NCI-H226 (cell line): ENCODE measurements around the gene QSOX2.
A peak's percentile ranks its signal among the peaks of the same experiment; 100 is the strongest.
"Not testable (repeated sequence)": the region's sequence is repeated elsewhere in the genome, so short reads cannot be mapped to it uniquely, and the experiment has no call there.

Source experiments
- DNase-seq: peaks from one replicate; pipeline ENCODE4 v3.0.0-alpha.2; 2015

QSOX2 gene

DNA sequence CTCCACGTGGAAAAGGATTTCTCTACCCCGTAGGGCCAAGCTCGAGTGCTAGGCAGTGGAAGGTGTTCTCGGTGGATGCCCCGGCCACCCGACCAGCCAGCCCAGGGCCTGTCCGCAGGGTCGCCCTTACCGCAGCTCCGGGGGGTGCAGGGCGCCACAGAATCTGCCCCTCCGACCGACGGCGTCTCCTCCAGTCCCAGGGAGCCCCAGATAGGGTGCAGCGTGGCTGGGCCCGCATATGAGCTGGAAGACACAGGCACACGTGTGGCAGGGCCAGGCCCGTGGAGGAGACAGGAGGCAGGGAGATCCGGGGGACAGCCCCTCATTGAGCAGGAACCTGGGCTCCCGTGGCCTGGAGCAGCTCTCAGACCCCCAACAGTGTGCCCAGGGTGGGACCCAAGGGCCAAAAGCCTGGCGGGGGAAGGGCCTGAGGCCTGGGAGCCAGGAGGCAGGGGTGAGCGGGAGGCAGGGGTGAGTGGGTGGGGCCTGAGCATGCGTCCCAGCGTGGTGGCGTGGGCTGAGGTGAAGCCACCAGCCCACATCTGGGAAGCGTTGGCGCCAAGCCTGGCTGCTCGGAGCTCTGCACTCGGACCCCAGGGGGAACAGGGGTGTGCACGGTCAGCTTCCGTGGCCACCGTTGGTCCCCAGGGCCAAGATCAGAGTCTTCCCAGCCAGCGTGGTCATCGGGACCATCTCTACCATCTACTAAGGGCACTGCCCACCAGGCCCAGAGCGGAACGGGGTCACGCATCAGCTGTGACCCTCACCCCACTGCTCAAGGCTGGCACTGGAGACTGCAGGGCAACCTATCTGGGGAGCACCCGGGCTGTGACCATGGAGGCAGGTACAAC is 36.0 kb upstream of the QSOX2 start:
- no peak for DNase-seq

DNA sequence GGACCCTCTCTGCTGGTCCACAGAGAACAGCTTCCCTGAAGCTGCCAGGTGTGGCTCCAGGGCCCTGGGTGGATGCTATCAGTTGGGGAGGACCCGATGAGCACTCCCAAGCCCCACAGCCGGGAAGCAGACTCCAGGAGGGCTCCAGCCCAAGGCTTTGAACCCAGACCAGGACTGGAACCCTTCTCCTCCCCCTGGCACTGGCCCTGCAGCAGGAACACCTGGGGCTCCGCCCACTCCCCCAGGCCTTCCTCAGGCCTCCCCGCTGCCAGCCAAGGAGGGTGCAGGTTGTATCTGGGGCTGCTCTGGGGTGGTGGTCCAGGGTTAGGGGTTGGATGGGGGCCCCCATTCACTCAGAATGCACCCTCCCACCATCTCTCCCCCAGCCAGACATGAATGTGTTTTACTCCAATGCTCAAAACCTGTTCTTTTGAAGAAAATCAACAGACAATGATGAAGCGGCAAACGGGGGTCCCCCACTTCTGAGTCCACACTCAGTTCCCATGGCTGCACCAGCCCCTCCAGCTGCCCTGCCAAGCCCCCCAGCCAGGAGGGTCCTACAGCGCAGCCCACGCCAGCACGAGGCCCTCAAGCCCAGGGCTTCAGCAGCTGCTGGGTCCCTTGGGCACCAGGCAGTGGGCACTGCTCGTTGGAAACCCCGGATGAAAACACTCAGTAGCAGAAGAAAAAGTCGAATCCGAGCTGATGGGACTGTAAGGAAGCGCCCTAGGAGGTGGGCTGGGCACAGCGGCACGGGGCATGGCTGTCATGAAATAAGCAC is 35.1 kb upstream of the QSOX2 start:
- DNase-seq = no peak

DNA sequence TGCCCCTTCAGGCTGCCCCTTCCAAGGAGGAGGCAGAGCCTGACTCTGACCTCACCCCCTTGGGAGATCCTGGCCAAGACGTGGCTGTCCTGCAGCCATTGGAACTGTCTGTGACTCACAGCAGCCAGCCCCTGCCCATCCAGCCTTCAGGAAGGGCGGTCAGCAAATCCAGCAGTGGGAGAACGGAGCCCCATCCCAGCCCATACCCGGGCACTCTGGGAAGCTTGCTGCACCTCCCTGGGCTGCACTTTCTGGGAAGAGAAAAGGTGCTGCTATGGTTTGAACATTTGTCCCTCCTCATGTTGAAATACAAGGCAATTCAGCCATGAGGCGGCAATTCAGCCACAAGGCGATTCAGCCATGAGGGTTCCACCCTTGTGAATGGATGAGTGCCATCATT is 33.9 kb upstream of the QSOX2 start:
- DNase-seq = no peak

DNA sequence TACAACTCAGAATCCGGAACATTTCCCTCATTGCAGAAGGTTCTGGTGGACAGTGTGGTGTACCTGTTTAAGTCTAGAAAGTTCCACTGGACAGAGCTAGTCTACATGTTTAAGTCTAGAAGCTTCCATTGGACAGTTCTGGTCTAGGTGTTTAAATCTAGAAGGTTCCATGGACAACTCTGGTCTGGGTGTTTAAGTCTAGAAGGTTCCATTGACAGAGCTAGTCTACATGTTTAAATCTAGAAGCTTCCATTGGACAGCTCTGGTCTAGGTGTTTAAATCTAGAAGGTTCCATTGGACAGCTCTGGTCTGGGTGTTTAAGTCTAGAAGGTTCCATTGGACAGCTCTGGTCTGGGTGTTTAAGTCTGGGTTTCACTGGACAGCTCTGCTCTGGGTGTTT is 33.3 kb upstream of the QSOX2 start:
- no peak for DNase-seq

DNA sequence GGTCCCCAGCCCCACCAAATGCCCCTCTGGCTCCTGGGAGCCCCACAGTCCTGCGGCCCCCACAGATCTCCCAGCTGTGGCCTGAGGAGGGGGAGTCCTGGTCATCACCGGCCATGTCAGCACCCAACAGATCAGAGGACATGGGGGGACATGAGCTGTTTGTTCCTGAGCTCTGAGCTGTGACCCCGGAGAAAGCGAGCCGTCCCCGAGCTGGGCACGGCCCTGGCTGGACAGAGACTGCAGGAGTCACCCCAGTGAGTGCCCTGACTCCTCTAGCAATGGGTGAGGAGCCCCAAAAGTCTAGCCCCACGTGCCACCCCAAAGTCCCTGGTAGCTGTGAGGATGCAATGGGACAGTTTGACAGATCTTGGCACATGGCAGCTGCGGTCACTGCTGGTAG is 32.6 kb upstream of the QSOX2 start:
- DNase-seq = no peak

DNA sequence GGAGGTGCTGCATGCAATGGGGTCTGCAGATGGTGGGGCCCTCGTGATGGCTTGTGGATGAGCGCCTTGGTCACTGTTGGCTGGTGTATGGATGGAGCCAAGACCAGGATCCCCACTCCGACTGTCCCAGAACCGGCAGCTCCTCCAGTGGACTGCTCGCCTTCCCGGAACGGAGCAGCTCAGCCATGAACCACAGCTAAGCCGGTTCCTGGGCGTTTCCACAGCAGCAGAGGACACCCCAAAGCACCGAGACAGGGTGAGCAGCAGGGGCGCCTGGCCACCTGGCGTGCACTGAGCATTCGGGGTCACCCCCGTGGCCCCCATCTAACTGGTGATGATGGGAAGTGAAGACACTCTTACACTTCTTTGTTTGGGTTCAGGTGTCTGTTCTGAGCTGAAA is 32.1 kb upstream of the QSOX2 start:
- DNase-seq = no peak

DNA sequence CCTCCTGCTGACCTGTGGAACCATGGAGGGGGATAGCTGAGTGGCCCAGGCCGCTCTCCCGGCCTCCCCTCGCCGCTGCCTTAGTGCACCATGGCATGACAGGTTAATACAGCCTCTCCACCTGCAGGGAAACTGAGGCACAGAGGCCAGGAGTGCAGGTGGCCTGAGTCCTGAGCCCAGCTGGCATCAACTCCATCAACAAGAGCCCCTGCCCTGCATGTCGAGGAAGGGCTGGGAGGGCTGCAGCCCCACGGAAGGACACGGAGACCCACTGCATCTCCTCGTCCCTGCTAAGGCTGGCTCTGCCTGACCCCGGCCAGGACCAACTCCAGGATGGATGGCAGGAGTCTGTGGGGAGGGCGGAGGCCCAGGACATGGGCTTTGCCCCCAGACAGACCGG is 31.1 kb upstream of the QSOX2 start:
- DNase-seq = no peak

DNA sequence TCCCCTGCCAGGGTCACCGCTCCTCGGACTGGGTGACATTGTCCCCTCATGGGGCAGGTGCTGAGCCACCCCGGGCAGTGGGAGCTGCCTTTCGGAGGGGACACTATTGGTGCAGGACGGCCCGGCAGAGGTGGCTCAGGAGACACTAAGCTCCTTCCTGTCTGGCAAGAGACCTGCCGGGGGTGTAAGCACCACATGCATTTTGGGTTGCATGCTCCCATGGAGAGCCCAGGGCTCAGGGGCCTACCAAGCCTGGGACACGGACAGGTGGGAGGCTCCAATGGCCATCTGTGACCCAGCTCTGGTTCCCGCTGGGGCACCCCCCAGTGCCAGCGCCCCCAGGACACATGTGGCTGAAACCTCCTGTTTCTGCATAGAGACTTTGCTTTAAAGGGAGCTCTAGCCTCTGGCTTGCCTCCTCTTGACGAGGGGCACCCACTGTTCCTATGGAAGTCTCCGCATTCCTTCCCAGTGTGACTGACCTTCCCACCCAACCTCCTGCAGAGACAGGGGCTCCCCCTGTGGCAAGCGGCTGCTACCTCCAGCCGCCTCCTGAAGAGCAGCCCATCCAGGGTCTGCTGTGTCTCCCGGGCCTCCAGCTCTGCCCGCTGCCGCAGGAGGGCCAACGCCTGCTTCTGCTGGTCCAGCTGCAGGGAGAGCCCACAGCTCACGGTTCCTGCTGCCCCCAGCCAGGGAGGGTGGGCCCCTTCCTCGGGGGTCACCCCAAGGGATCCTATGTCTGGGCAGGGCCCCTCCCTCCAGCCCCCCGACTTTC is 30.2 kb upstream of the QSOX2 start:
- DNase-seq = no peak

DNA sequence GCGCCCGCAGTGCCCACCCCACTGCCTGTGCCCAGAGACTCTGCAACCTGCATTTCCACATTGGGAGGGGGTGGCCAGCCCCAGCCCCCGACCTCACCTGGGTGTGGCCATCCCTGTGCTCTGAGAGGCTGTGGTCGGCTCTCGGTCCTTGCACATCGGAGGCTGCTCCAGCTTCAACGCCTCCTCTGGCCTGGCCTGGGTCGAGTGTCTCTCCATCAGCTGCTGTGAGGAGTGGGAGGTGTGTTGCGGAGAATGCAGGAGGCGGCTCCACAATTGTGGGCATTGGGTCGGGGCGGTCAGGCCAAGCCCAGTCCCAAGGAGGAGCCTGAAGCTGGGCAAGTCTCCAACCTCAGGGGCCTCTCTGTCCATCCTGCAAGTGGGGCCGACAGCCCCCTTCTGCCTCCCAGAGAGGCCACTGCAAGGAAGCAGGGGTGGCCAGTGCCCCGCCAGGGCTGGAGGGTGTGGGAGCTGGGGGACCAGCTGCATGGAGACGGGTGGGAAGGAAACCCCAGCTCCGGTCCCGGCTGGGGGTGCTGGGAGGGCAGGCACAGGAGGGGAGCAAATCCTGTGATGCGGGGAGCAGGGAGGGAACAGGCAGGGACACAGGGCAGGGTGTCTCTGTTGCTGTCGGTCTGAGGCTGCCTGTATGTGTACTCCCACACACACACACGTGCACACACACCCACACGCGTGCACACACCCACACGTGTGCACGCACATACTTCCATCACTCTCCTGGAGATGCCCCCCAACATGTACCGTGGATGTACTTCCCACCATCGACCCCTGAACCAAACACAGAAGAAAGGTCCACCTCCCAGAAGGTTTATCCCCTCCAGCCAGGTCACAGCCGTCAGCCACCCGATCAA is 29.4 kb upstream of the QSOX2 start:
- DNase-seq = no peak

DNA sequence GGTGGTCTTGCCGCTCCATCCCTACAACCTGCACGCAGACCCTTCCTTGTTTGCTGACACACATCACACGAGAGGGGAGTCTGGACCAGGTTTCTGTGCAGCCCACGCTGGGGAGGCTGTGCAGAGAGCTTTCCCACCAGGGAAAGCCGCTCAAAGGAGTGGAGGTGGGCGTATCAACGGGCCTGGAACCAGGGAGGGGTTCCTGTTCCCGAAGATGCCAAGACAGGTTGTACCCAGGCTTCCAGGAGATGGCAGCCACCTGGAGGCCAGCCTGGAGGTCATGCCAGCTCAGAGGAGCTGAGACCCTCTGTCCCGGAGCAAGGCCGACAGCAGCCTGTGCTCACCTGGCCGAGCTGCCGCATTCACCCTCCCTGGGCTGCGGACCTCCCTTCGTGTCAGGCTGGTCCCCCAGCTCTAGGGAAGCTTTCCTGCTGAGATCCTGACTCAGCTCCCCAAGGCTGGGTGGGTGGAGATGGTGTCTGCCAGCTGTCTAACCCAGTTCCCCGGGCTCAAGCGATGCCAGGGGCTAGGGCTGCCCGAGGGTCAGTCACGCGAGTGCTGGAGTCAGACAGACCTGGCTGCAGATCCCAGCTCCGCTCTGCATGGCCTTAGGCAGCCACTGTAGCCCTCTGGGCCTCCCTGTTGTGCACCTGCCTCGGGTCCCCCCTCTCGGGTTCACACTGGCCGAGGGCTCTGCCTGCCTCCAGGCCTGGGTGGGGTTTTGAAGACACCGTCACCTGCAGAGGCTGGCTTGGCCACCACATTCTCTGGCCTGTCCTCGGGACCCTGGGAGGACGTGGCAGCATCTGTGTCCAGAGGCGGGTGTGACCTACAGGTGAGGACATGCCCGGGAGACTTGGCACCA is 28.5 kb upstream of the QSOX2 start:
- no peak for DNase-seq

DNA sequence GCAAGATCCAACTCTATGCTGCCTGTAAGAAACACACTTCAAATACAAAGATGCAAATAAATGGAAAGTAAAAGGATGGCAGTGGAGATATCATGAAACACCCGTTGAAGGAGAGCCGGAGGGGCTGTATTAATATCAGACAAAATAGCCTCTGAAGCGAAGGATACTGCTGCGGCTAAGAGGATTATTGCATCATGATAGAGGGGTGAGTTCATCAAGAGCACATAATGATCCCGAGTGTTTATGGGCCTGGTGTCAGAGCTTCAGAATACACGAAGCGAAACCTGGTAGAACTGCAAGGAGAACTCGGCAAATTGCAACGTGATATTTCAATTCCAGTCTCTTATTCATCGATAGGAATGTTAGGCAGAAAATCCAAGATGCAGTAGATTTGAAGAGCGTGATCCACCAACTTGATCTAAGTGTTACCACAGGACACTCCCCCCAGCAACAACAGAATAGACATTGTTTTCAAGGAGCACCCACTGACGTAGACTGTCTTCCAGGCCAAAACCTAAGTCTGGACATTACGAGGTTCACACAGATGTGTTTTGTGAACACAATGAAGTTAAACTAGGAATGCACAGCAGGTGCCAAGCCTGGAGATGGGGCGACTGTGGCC is 27.7 kb upstream of the QSOX2 start:
- DNase-seq = no peak

DNA sequence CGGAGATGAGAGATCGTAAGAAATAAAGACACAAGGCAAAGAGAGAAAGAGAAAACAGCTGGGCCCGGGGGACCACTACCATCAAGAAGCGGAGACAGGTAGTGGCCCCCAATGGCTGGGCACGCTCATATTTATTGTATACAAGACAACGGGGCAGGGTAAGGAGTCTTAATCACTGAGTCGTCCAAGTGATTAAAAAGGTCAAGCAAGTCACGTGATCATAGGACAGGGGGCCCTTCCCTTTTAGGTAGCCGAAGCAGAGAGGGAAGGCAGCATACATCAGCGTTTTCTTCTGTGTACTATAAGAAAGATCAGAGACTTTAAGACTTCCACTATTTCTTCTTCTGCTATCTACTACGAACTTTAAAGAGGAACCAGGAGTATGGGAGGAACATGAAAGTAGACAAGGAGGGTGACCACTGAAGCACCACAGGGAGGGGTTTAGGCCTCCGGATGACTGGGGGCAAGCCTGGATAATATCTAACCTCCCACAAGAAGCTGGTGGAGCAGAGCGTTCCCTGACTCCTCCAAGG is 24.6 kb upstream of the QSOX2 start:
- DNase-seq = no peak

DNA sequence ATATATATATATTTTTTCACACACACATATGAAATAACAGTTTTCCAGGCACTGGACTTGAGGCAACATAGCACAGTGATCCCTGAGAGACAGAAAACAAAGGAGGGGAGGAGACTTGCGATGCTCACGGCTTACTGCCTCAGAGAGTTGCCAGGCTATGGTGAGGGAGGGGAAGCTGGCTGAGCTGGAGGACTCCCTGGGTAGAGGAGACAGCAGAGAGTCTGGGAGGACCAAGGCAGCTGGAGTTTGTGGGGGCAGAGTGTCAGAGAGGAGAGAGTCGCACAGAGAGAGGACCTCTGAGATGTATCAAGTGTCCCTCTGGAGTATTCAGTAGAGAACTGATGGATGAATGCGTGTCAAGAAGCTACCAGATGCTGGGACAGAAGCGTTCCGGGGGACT is 23.1 kb upstream of the QSOX2 start:
- no peak for DNase-seq

DNA sequence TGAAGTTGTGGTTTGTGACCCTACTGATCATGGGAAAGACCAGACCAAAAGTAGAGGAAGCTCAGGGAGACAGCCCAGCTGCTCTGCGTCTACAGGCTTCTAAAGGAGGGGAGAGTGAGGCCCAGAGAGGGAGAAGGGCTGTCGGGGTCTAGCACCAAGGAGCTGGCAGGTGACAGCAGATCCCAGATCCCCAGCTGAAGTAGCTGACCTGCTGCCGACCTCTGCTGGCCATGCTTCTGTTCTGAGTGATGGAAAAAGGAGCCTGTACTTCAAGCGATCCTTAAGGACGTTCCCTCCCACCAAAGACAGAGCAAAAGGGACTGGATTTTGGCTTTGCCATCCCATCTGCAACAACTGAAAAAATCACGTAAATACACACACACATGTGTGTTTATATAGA is 22.7 kb upstream of the QSOX2 start:
- DNase-seq = no peak

DNA sequence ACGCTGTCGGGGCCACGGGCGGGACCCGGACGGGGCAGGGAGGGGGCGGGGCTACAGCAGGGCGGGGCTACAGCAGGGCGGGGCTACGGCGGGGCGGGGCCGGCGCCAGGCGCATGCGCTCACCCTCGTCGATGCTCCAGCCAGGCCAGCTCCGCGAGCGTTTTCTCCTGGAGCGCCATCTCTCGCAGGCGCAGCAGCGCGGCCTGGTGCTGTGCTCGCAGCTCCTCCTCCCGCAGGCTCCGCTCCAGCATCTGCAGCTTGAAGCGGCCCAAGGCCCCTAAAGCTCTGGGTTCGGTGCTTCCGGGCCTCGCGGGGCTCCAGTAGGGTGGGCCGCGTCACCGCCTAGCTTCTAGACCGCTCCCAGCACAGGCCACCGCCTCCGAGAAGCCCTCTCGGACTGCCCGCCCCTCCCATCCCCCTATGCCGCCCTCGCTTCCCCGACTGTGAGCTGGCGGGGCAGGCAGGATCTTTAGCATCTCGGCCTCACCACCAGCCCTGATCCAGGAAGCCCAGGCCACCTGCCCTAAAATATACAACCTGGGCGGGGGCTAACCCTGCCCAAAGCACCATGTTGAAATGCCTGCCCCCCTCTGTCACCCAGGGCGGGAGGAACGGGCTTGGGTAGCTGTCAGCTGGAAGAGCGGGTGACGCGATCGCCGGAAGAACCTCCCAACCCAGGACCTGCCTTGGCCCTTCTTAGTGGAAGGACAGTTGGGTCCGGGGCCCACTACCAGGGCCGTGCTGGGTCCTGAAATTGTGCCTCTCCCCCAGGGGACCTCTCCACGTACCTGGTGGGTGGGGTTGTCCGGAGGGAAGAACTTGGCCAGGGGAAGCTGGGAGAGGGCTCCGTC is 21.9 kb upstream of the QSOX2 start:
- peak; percentile 72 for DNase-seq

DNA sequence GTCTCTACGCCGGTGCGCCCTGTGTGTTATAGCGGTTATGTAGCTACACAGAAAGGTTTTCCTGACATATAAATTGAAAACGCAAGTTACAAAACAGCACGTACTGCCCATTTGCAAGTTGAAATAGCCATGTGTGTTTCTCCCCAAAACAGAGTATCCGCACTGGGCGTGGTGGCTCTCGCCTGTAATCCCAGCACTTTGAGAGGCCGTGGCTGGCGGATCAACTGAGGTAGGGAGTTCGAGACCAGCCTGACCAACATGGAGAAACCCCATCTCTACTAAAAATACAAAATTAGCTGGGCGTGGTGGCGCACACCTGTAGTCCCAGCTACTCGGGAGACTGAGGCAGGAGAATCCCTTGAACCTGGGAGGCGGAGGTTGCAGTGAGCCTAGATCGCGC is 21.0 kb upstream of the QSOX2 start:
- not testable (repeated sequence) for DNase-seq

DNA sequence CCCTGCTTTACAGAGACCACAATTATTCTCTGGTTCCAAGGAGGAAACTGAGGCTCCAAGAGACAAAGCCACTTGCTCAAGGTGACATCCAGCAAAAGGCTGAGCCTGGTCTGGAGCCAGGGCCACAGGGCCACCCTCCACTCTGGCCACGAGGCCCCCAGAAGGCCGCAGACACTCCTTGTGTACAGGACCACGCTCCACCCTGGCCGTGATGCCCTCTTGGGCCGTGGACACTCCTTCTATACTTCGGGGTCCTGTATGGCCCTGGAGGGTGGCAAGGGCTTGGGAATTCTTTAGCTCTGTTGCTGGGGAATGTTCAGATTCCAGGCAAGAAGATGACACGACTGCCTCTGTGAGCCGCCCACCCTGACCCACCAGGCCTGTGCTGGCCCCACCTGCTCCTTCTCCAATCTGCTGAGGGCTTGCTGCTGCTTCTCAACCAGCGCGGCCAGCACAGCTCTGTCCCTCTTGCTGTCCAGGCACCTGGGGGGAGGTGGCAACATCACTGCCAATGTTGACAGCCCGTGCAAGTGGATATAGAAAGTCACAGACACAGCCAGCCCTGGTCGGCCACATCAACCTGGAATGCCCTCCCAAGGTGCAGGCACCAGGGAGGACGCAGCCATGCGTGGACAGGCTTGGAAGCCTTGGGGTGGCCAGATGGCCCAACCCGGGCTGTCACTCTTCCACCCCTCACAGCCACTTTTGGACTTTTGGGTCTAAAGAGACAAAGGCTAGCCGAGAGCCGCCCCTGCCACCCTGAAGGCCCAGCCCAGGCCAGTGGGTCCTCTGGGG is 20.1 kb upstream of the QSOX2 start:
- no peak for DNase-seq

DNA sequence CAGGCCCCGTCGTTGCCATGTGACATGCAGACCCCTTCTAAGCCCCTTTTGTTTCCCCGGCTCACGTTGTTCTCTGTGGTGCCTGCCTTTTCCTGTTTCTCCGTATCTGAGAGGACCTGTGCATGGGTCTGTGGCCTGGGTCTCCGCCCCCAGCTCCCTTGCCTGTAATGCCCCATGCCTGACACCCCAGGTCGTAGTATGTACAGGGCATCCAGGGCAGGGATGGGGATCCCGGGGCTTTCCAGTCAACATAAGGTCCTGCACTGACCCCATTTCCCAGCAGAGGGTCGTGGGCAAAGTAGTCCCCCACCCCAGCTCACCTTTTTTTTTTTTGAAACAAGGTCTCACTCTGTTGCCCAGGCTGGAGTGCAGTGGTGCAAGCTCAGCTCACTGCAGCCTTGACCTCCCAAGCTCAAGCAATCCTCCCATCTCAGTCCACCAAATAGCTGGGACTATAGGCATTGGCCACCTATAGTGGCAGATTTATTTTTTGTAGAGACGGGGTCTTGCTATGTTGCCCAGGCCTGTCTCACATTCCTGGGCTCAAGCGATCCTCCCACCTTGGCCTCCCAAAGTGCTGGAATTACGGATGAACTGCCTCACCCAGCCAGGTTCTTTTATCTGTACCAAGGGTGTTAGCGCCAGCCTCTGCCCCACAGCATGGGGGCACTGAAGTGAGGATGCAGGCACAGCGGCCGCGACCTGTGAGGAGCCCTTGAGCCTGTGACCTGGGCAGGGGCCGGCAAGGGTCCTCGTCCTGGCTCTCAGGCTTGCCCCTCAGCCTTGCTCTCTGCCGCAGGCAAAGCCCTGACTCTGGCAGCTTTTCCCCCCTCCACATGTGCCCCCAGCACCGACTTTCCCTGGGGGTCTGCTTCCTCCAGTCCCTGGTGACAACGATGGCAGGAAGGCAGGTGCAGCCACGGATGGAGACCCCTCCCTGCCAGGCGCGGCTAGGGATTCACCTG is 19.1 kb upstream of the QSOX2 start:
- DNase-seq = no peak
